Measurements from ENCODE around the gene TMA7B.

DNA sequence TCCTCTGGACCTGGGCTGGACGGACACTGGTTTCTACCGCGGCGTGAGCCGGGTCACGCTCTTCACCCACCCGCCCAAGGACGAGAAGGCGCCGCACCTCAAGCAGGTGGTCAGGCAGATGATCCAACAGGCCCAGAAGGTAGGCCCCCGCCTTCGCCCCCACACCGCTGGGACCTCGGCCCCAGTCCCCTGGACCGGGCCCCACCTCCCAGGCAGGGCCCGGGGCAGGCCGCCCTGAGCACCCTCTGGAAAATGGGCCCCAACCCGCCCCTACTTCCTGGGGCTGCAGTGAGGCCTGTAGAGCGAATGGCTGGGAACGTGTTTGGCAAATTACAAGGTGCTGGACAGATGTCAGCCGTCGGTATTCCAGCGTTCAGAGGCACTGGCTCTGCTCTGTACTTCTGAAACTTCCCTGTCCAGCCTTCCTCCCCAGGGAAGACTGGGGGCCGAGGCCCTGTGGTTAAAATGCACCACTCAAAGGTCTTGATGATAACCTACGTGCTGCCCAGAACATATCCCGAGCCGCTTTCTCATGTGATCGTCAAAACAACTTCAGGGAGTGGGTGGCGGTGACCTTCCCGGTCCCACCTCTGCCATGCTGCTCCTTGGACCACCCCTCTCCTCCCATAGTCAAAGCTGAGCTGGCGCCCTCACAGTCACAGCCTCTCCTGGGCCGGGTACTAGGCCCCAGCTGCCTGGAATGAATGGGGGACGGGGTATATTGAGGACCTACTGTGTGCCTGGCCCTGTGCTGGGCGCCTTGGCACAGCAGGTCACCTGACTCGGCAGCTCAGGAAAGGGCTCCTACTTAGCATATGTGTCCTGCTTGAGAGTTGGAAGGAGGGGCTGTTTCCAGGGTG lies 35.4 kb downstream of the TMA7B start:
- TF ChIP-seq, protein P1, sequence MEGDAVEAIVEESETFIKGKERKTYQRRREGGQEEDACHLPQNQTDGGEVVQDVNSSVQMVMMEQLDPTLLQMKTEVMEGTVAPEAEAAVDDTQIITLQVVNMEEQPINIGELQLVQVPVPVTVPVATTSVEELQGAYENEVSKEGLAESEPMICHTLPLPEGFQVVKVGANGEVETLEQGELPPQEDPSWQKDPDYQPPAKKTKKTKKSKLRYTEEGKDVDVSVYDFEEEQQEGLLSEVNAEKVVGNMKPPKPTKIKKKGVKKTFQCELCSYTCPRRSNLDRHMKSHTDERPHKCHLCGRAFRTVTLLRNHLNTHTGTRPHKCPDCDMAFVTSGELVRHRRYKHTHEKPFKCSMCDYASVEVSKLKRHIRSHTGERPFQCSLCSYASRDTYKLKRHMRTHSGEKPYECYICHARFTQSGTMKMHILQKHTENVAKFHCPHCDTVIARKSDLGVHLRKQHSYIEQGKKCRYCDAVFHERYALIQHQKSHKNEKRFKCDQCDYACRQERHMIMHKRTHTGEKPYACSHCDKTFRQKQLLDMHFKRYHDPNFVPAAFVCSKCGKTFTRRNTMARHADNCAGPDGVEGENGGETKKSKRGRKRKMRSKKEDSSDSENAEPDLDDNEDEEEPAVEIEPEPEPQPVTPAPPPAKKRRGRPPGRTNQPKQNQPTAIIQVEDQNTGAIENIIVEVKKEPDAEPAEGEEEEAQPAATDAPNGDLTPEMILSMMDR (IDR thresholded peaks at IDR 0.05): no peak
- no peak for TF ChIP-seq POLR2AphosphoS5 (IDR thresholded peaks at IDR 0.05)
